SH-SY5Y (cell line): ENCODE results near the gene KRT9.

Source experiments
- GATA2 ChIP-seq: IDR thresholded peaks from 2 replicates; pipeline ENCODE4 v1.6.1; 2011; ENCODE audit warnings: mild to moderate bottlenecking, low read depth, low read length
- GATA3 ChIP-seq: IDR thresholded peaks from 2 replicates; pipeline ENCODE4 v1.6.1; 2011; ENCODE audit warnings: low read depth, mild to moderate bottlenecking, low read length, moderate library complexity

DNA sequence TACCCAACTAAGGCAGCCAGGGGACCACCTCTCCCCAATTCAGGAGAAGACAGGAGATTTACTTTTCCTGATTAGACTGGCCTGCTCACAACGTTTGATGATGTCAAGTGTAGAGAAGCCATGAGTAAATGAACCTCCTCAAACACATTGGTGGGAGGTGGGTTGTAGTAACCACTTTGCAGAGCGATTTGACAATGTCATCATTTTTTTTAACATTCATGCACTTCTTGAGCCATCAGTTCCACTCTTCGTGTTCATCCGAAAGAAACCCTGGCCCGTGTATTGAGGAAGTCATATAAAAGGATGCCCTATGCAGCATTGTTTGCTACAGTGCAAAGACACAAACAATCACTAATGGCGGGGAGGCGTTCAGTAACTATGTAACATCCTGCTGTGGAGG is 38.2 kb downstream of the KRT9 start:
- TF ChIP-seq GATA3: no peak
- TF ChIP-seq GATA2: no peak
